ENCODE data around the gene DGKZ.

GRCh38 chr11:46397526-46397925 lies 50.3 kb downstream of the DGKZ start:
- TF ChIP-seq, protein P1, sequence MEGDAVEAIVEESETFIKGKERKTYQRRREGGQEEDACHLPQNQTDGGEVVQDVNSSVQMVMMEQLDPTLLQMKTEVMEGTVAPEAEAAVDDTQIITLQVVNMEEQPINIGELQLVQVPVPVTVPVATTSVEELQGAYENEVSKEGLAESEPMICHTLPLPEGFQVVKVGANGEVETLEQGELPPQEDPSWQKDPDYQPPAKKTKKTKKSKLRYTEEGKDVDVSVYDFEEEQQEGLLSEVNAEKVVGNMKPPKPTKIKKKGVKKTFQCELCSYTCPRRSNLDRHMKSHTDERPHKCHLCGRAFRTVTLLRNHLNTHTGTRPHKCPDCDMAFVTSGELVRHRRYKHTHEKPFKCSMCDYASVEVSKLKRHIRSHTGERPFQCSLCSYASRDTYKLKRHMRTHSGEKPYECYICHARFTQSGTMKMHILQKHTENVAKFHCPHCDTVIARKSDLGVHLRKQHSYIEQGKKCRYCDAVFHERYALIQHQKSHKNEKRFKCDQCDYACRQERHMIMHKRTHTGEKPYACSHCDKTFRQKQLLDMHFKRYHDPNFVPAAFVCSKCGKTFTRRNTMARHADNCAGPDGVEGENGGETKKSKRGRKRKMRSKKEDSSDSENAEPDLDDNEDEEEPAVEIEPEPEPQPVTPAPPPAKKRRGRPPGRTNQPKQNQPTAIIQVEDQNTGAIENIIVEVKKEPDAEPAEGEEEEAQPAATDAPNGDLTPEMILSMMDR (IDR thresholded peaks at IDR 0.05), result no peak
- TF ChIP-seq POLR2AphosphoS5 (IDR thresholded peaks at IDR 0.05) (no peak), POLR2A (IDR thresholded peaks at IDR 0.05) (no peak)
